ENCODE results near the gene BCL10.

- TF ChIP-seq CTCF (conservative IDR thresholded peaks at IDR 0.05; ENCODE audit: low read depth, low read length) (peak; percentile 90), EZH2phosphoT487 (IDR thresholded peaks at IDR 0.05; ENCODE audit: borderline replicate concordance, low read length) (no peak), EZH2 (IDR thresholded peaks at IDR 0.05; ENCODE audit: low read length, unreplicated experiment) (no peak)
Observed at GRCh38 chr1:85259118-85259911, 17.1 kb downstream of the BCL10 start, which contains the start of gene C1orf52.
